Measurements from ENCODE around the gene SHISA7.

GRCh38 chr19:55426042-55426441 is 17.1 kb downstream of the SHISA7 start:
- TF ChIP-seq POLR2A (IDR thresholded peaks at IDR 0.05) (no peak), CTCF (IDR thresholded peaks at IDR 0.05) (no peak)
